Activated naive CD4-positive, alpha-beta T cell treated with anti-CD3 and anti-CD28 coated beads, Interleukin-2, amount 50 U/mL, for 16 hours (primary cell): Measurements from ENCODE around the gene SYTL2.

Source experiments
- DNase-seq: peaks from one replicate; pipeline ENCODE4 v3.0.0-alpha.2; 2020

Gene SYTL2

GRCh38 chr11:85725510-85726258, 85.3 kb downstream of the SYTL2 start:
- DNase-seq, result no peak

- no peak for DNase-seq
Measured at GRCh38 chr11:85724748-85725465, 86.0 kb downstream of the SYTL2 start.

- no peak for DNase-seq
Measured at GRCh38 chr11:85723088-85723487, 87.9 kb downstream of the SYTL2 start.

- DNase-seq, result no peak
Measured at GRCh38 chr11:85721191-85721590, 89.8 kb downstream of the SYTL2 start.

- no peak for DNase-seq
Measured at GRCh38 chr11:85718991-85719807, 91.7 kb downstream of the SYTL2 start.

- no peak for DNase-seq
Measured at GRCh38 chr11:85718126-85718943, 92.6 kb downstream of the SYTL2 start.

- no peak for DNase-seq
Measured at GRCh38 chr11:85717429-85717828, 93.5 kb downstream of the SYTL2 start.

DNA sequence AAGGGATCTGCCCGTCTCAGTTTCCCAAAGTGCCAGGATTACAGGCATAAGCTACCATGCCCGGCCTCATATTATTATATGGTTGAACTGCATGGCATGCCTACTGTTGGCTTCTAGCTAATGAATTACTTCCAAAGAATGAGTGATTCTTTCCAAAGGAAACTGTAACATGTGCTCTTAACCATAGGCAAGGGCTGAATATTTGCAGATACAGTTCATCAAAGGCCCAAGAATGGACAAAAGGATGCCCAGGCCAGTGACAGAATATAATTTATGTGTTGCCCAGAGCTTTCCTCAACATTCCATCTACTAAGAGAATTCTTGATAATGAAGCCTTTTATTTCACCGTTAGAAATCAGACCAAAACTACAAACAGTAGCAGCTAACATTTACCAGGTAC, 98.0 kb downstream of the SYTL2 start:
- no peak for DNase-seq

DNA sequence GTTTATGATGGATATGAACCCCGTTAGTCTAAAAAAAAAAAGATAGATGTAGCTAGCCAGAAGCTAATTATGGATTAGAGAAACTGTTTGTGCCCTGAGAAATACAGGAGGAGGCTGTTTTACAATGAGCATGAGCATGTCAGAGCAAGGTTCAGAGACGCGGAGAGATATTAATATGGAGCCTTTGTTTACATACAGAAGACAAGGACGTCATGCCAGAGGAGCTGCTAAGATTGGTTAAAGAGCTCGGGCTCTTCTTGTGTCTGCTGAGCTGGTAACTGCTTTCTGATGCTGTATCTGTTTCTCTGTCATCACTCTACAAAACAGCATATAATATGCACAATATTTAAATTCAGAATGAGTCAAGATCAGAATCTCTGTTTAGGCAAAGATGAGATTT, 100.0 kb downstream of the SYTL2 start:
- DNase-seq, result no peak

- no peak for DNase-seq
Measured at GRCh38 chr11:85709941-85710702, 100.8 kb downstream of the SYTL2 start.

DNA sequence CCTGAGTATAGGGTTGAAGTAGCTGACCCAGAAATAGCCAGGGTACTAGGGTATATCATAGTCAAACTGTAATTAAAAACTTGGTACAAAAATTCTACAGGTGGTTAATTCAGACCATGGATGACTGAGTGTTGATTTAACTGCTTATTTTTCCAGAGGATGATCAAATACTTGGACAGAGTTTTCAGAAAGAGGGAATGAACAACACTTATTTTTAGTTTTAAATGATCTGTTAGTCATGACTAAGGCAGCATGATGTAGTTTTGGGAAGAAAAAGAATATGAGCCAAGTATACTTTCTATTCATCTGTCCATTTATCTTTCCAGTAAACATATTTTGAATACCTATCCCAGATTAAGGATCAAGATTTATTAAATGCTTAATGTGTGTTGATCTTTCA, 105.1 kb downstream of the SYTL2 start:
- no peak for DNase-seq

DNA sequence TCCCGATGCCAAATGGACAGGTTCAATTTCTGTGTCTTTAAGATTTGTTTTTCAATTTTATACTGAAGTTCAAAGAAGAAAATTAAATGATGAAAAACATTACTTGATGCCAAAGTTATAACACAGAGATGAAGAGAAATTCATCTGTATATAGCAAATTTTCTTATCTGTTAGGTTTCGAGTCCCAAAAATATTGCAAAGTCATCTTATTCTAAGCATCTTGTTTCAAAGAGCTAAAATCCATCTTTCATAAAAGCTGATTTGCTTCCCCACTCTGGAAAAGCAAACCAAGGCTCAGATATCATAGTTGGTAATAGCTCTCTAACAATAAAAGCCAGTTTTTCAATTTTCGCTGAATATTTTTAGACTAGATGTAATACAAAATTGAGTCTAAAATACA, 106.0 kb downstream of the SYTL2 start:
- DNase-seq, result no peak

DNA sequence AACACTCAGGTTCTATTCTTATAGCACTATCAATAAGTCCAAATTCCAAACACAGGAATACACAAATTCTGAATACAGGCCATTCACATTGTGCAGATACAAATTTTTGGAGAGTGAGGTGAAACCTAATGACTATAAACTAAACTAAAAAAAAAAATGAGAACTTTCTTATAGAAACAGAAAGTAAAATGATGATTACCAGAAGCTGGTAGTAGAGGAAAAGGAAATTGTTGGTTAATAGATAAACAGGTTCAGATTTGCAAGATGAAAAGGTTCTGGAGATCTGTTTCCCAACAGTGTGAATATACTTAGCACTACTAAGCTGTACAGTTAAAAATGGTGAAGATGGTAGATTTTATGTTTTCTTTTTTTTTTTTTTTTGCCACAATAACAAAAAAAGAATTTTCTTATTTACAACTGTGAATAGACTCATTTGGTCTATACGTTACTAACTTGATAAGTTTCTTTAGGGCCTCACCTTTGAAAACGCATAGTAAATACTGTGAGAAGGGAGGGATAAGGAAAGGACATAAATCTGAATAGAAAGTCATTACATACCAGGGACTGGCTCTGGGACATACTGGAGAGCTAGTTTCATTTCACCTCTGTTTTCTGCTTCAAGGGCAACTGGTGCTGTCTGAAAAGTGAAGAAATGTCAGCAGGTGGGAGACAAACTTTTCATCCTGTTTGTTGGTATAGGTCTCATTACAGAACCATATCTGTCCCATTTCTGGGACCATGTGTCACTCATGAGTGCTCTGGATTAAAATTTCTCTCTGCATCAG, 110.8 kb downstream of the SYTL2 start:
- no peak for DNase-seq

DNA sequence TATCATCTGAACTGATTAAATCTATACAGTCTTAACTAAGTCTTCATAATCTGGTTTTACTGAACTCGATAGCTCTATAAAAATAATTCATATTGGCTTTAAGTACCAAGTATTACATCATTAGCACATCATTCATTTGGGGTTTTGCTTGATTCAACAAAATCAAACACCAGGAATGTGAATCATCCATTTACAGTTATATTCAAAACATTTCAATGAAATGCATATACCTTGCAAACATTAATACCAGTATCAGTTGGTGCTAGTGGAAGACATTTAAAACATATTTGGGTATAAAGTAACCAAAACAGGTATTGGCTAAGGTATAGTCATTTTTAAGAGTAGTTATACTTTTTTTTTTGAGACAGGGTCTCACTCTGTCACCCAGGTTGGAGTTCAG, 112.7 kb downstream of the SYTL2 start:
- no peak for DNase-seq

- no peak for DNase-seq
Measured at GRCh38 chr11:85697747-85698146, 113.2 kb downstream of the SYTL2 start.

- no peak for DNase-seq
Measured at GRCh38 chr11:85695546-85695945, 115.4 kb downstream of the SYTL2 start.

- no peak for DNase-seq
Measured at GRCh38 chr11:85694385-85694980, 116.5 kb downstream of the SYTL2 start.

DNA sequence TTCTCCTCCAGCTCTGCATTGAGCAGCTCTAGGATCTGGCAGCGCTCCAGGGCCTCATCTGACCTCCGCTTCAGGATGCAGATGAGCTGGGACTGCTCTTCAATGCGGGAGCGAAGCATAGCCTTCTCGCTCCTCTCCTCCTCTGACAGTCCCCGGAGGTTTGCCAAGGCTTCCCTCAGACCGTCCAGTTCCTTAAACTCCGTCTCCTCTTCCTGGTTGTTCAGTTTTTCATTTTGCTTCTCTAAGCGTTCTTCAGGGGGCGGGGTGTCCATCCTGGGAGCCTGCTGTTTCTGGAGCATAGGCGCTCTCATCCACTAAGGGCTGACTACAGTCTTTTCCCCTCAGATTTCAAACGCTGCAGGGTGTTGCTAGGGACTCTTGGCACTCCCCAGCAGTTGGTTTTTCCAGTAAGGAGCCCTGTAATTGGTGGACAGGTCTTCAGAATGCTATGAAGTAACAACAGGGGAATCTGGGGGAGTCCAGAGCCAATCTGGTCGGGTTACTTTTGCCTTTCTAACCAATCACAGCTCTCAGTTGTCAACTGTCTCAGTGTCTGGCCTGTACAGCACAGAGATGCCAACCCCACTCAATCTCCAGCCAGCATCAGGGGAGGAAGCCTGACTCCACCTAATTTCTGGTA, 125.0 kb downstream of the SYTL2 start, which contains the start of gene CCDC89:
TSS of gene CCDC89 (minus strand) at position 376 of the 640 bp plus-strand sequence. CDS start at position 311, 65 bp downstream.
- no peak for DNase-seq

GRCh38 chr11:85685125-85685819, 125.7 kb downstream of the SYTL2 start:
- DNase-seq, result no peak
